ENCODE measurements around the gene C1orf52.

- TF ChIP-seq POLR2A (IDR thresholded peaks at IDR 0.05; ENCODE audit: low read depth, low read length) = no peak
- no peak for TF ChIP-seq TAF1 (IDR thresholded peaks at IDR 0.05; ENCODE audit: low read depth, low read length)
- TF ChIP-seq PAX5 (IDR thresholded peaks at IDR 0.05; ENCODE audit: insufficient read depth, low read length, severe bottlenecking) = no peak
- TF ChIP-seq POLR2AphosphoS5 (IDR thresholded peaks at IDR 0.05; ENCODE audit: low read depth, low read length) = no peak
- no peak for TF ChIP-seq POU2F2 (IDR thresholded peaks at IDR 0.05; ENCODE audit: low read depth, low read length)
- no peak for TF ChIP-seq SPI1 (IDR thresholded peaks at IDR 0.05; ENCODE audit: low read depth, low read length)
Measured at GRCh38 chr1:85259912-85260274, 431 bp upstream of the C1orf52 start.
